HepG2 (cell line): Measurements from ENCODE around the gene CHID1. TPM values are rescaled to one million over a fixed set of nuclear protein-coding genes. Genes with fewer than 3 reads are reported as not detected.

Experiments used
- BCL6 ChIP-seq: IDR thresholded peaks from 2 replicates; pipeline ENCODE4 v1.6.1; 2016; ENCODE audit warnings: missing genetic modification reagents, missing compliant biosample characterization
- CENPX ChIP-seq: sonication (generic); formaldehyde crosslinking; IDR thresholded peaks from 2 replicates; pipeline ENCODE4 v1.9.0; 2021; ENCODE audit warnings: mild to moderate bottlenecking, missing genetic modification reagents, moderate library complexity
- GABPB1 ChIP-seq: IDR thresholded peaks from 2 replicates; pipeline ENCODE4 v1.6.1; 2016; ENCODE audit warnings: mild to moderate bottlenecking, missing genetic modification reagents, moderate library complexity, missing compliant biosample characterization
- HDAC2 ChIP-seq: sonication (generic); formaldehyde crosslinking; IDR thresholded peaks from 2 replicates; pipeline ENCODE4 v1.4.0; 2020; ENCODE audit warnings: missing genetic modification reagents
- HES4 ChIP-seq: sonication (generic); formaldehyde crosslinking; IDR thresholded peaks from 2 replicates; pipeline ENCODE4 v1.9.0; 2021; ENCODE audit warnings: mild to moderate bottlenecking, missing genetic modification reagents, borderline replicate concordance
- IRX3 ChIP-seq: sonication (generic); formaldehyde crosslinking; IDR thresholded peaks from 2 replicates; pipeline ENCODE4 v1.8.1; 2023; ENCODE audit warnings: mild to moderate bottlenecking, low read depth, missing genetic modification reagents, borderline replicate concordance
- MIXL1 ChIP-seq: IDR thresholded peaks from 2 replicates; pipeline ENCODE4 v1.6.1; 2016
- NBN ChIP-seq: fragments of 450-650 bp; conservative IDR thresholded peaks from 2 replicates; pipeline ENCODE4 v1.6.1; 2017
- PAWR ChIP-seq: sonication (generic); formaldehyde crosslinking; IDR thresholded peaks from 2 replicates; pipeline ENCODE4 v1.4.0; 2020; ENCODE audit warnings: missing genetic modification reagents, mild to moderate bottlenecking, borderline replicate concordance
- REL ChIP-seq: sonication (generic); formaldehyde crosslinking; conservative IDR thresholded peaks from 2 replicates; pipeline ENCODE4 v1.8.0; 2022; ENCODE audit warnings: mild to moderate bottlenecking, missing genetic modification reagents, moderate library complexity
- TCF7 ChIP-seq: sonication (generic); IDR thresholded peaks from 2 replicates; pipeline ENCODE4 v1.6.1; 2016; ENCODE audit warnings: antibody characterized with exemption, low read depth
- THAP11 ChIP-seq: IDR thresholded peaks from 2 replicates; pipeline ENCODE4 v1.6.1; 2016; ENCODE audit warnings: missing biosample characterization, missing genetic modification reagents
- ZBTB21 ChIP-seq: sonication (generic); formaldehyde crosslinking; IDR thresholded peaks from 2 replicates; pipeline ENCODE4 v1.4.0; 2020; ENCODE audit warnings: missing genetic modification reagents
- ZFP37 ChIP-seq: sonication (generic); formaldehyde crosslinking; IDR thresholded peaks from 2 replicates; pipeline ENCODE4 v1.4.0; 2020; ENCODE audit warnings: missing genetic modification reagents, borderline replicate concordance
- ZNF253 ChIP-seq: sonication (generic); formaldehyde crosslinking; IDR thresholded peaks from 2 replicates; pipeline ENCODE4 v1.8.0; 2022; ENCODE audit warnings: mild to moderate bottlenecking, missing genetic modification reagents, borderline replicate concordance
- ZNF776 ChIP-seq: sonication (generic); formaldehyde crosslinking; IDR thresholded peaks from 2 replicates; pipeline ENCODE4 v1.4.0; 2020; ENCODE audit warnings: mild to moderate bottlenecking, missing genetic modification reagents
- polyA plus RNA-seq, 8 experiments: library from polyadenylated mRNA; depleted of rRNA in 3 of 8; stranded (reverse) in 7 of 8; unstranded in 1 of 8; fragments of >200 nt; fragmentation: Illumina TruSeq in 4 of 8; extraction: Trizol in 4 of 8; gene quantifications; 2 replicates each; pipeline versions ENCODE4 v1.2.1 to v1.2.3, GENCODE V29; 2011 to 2016; ENCODE audit warnings: low read depth in 4 of 8, missing spikeins in 1 of 8, mixed read lengths in 1 of 8; ENCODE audit not compliant: insufficient read depth in 1 of 8
- total RNA-seq, 5 experiments: library from RNA; depleted of rRNA; stranded (reverse); fragments of >200 nt; fragmentation: Illumina TruSeq; extraction: Trizol; gene quantifications; 2 replicates each; pipeline ENCODE4 v1.2.3, GENCODE V29; 2016; ENCODE audit warnings: low read depth in 1 of 5
- TF ChIP-seq, protein P1 (sequence below): sonication (generic); formaldehyde crosslinking; IDR thresholded peaks from 2 replicates; pipeline ENCODE4; 2020; ENCODE audit warnings: missing genetic modification reagents, mild to moderate bottlenecking, borderline replicate concordance
- TF ChIP-seq, protein P2 (sequence below): sonication (generic); formaldehyde crosslinking; IDR thresholded peaks from 2 replicates; pipeline ENCODE4 v1.4.0; 2020; ENCODE audit warnings: missing genetic modification reagents, borderline replicate concordance
- TF ChIP-seq, protein P3 (sequence below): sonication (generic); formaldehyde crosslinking; IDR thresholded peaks from 2 replicates; pipeline ENCODE4 v1.4.0; 2020; ENCODE audit warnings: mild to moderate bottlenecking, missing genetic modification reagents
- TF ChIP-seq, protein P4 (sequence below): sonication (generic); formaldehyde crosslinking; IDR thresholded peaks from 2 replicates; pipeline ENCODE4 v1.4.0; 2020; ENCODE audit warnings: mild to moderate bottlenecking, missing genetic modification reagents

CHID1 gene
- total and polyA plus RNA-seq, 2 of the 13 experiments (the other 11 are each of a cell fraction or from before 2014, with no cell fraction given): 65.1 to 93.6 TPM

DNA sequence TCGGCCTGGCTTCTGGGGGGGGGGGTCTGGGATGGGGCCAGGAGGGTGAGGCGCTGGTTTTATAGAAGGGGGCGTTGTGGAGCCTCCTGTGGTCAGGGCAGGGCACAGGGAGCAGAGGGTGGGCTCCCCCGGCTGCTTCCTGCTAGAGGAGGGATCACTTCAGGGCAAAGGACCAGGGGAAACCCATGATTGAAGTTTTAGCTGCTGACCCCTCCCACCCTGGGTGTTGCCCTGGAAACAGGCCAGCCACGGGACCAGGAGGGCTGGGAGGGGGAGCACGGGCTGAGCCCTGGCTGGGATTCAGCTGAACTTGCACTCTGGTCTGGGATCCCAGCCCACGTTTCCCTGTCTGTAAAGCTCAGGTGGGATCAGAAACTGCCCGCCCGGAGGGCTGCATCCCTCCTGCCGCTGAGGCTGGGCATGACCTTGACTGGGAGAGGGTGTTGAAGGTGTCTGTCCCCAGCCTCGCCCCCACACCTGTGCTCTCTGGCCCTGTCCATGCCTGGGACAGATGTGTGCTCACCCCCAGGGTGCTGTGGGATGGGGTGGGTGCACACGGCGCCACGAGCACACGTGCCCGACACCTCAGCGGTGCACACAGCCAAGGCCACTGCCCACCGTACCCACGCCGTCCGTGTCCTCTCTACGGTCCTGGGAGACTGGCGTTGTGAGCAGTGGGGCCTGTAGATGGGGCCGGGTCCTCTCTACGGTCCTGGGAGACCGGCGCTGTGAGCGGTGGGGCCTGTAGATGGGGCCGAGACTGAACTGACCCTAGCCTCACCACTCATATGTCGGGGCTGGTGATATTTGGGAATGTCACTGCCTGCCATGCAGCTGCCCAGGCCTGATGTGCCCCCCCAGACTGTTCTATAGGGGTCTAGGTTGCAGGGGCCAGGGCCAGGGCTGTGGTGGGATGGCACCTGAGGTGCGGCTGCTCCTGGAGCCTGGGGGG, 65.6 kb downstream of the CHID1 start (continued):
- TF ChIP-seq, protein P1, sequence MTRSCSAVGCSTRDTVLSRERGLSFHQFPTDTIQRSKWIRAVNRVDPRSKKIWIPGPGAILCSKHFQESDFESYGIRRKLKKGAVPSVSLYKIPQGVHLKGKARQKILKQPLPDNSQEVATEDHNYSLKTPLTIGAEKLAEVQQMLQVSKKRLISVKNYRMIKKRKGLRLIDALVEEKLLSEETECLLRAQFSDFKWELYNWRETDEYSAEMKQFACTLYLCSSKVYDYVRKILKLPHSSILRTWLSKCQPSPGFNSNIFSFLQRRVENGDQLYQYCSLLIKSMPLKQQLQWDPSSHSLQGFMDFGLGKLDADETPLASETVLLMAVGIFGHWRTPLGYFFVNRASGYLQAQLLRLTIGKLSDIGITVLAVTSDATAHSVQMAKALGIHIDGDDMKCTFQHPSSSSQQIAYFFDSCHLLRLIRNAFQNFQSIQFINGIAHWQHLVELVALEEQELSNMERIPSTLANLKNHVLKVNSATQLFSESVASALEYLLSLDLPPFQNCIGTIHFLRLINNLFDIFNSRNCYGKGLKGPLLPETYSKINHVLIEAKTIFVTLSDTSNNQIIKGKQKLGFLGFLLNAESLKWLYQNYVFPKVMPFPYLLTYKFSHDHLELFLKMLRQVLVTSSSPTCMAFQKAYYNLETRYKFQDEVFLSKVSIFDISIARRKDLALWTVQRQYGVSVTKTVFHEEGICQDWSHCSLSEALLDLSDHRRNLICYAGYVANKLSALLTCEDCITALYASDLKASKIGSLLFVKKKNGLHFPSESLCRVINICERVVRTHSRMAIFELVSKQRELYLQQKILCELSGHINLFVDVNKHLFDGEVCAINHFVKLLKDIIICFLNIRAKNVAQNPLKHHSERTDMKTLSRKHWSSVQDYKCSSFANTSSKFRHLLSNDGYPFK (CRISPR knock-in tag): no peak
- no peak for TF ChIP-seq MIXL1 (CRISPR knock-in tag)
- no peak for TF ChIP-seq ZFP37 (CRISPR knock-in tag)
- peak; percentile 33; the same call in 1 of the 2 replicates for TF ChIP-seq BCL6
- TF ChIP-seq, protein P2, sequence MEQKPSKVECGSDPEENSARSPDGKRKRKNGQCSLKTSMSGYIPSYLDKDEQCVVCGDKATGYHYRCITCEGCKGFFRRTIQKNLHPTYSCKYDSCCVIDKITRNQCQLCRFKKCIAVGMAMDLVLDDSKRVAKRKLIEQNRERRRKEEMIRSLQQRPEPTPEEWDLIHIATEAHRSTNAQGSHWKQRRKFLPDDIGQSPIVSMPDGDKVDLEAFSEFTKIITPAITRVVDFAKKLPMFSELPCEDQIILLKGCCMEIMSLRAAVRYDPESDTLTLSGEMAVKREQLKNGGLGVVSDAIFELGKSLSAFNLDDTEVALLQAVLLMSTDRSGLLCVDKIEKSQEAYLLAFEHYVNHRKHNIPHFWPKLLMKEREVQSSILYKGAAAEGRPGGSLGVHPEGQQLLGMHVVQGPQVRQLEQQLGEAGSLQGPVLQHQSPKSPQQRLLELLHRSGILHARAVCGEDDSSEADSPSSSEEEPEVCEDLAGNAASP (CRISPR knock-in tag): peak; percentile 73; the same call in 1 of the 2 replicates
- no peak for TF ChIP-seq ZNF253 (CRISPR knock-in tag)
- TF ChIP-seq NBN: no peak
- no peak for TF ChIP-seq ZBTB21 (CRISPR knock-in tag)
- TF ChIP-seq HES4: no peak
- TF ChIP-seq HDAC2 (CRISPR knock-in tag): peak; percentile 57; the same call in 1 of the 2 replicates
- no peak for TF ChIP-seq CENPX (CRISPR knock-in tag)
- no peak for TF ChIP-seq REL (CRISPR knock-in tag)
- TF ChIP-seq PAWR (CRISPR knock-in tag): no peak
- TF ChIP-seq THAP11: 0 out of 2 replicates have a peak, but pooled peaks have one; percentile 12
- no peak; the same call in 1 of the 2 replicates for TF ChIP-seq GABPB1 (CRISPR knock-in tag)
- TF ChIP-seq, protein P3, sequence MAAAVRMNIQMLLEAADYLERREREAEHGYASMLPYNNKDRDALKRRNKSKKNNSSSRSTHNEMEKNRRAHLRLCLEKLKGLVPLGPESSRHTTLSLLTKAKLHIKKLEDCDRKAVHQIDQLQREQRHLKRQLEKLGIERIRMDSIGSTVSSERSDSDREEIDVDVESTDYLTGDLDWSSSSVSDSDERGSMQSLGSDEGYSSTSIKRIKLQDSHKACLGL (CRISPR knock-in tag): no peak; the same call in 1 of the 2 replicates
- TF ChIP-seq IRX3 (CRISPR knock-in tag): no peak
- TF ChIP-seq TCF7: no peak
- TF ChIP-seq, protein P4, sequence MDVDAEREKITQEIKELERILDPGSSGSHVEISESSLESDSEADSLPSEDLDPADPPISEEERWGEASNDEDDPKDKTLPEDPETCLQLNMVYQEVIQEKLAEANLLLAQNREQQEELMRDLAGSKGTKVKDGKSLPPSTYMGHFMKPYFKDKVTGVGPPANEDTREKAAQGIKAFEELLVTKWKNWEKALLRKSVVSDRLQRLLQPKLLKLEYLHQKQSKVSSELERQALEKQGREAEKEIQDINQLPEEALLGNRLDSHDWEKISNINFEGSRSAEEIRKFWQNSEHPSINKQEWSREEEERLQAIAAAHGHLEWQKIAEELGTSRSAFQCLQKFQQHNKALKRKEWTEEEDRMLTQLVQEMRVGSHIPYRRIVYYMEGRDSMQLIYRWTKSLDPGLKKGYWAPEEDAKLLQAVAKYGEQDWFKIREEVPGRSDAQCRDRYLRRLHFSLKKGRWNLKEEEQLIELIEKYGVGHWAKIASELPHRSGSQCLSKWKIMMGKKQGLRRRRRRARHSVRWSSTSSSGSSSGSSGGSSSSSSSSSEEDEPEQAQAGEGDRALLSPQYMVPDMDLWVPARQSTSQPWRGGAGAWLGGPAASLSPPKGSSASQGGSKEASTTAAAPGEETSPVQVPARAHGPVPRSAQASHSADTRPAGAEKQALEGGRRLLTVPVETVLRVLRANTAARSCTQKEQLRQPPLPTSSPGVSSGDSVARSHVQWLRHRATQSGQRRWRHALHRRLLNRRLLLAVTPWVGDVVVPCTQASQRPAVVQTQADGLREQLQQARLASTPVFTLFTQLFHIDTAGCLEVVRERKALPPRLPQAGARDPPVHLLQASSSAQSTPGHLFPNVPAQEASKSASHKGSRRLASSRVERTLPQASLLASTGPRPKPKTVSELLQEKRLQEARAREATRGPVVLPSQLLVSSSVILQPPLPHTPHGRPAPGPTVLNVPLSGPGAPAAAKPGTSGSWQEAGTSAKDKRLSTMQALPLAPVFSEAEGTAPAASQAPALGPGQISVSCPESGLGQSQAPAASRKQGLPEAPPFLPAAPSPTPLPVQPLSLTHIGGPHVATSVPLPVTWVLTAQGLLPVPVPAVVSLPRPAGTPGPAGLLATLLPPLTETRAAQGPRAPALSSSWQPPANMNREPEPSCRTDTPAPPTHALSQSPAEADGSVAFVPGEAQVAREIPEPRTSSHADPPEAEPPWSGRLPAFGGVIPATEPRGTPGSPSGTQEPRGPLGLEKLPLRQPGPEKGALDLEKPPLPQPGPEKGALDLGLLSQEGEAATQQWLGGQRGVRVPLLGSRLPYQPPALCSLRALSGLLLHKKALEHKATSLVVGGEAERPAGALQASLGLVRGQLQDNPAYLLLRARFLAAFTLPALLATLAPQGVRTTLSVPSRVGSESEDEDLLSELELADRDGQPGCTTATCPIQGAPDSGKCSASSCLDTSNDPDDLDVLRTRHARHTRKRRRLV (CRISPR knock-in tag): no peak
- no peak for TF ChIP-seq ZNF776 (CRISPR knock-in tag)
